B cell (primary cell): ENCODE measurements around the gene CDC45. TPM values are rescaled to one million over a fixed set of nuclear protein-coding genes. Genes with fewer than 3 reads are reported as not detected.

Experiments
- ATAC-seq: fragments of 200-7000 bp; cut with Tn5 transposase; one replicate; pipeline ENCODE4 v1.10.0; 2021; ENCODE audit warnings: low read depth, mild to moderate bottlenecking, moderate number of reproducible peaks, moderate library complexity
- CTCF ChIA-PET: fragments of 350-600 bp; sonication (Branson Sonifier 250); formaldehyde crosslinking; loops from one replicate; lab custom pipeline; 2021; ENCODE audit warnings: antibody characterized with exemption, inconsistent platforms; lab: Charles Lee
- POLR2A ChIA-PET: fragments of 350-600 bp; sonication (Branson Sonifier 250); formaldehyde crosslinking; loops from one replicate; lab custom pipeline; 2021; ENCODE audit warnings: antibody characterized with exemption; lab: Charles Lee
- DNase-seq: peaks from one replicate; pipeline ENCODE4 v3.0.0; 2013
- H2AFZ ChIP-seq: 2 replicates; pipeline ENCODE4 v1.6.1; 2012; ENCODE audit warnings: mild to moderate bottlenecking, low read depth, low read length; ENCODE audit not compliant: insufficient read depth, poor library complexity, severe bottlenecking
- H3K27ac ChIP-seq, 2 donors: 1 replicate in 1 of 2; 2 replicates in 1 of 2; pipeline ENCODE4 v1.5.1; 2012 to 2013; ENCODE audit warnings: low read length in 2 of 2, mild to moderate bottlenecking in 2 of 2, moderate library complexity in 1 of 2
- H3K27me3 ChIP-seq, 4 experiments: fragments of 200-600 bp in 1 of 4; sonication (generic) in 1 of 4; replicated peaks in 1 of 4; 1 replicate in 2 of 4; 2 replicates in 2 of 4; pipeline versions ENCODE4 v1.6.1 to v1.7.0; 2013 to 2016; ENCODE audit warnings: low read length in 3 of 4, mild to moderate bottlenecking in 2 of 4, mixed read lengths in 1 of 4, moderate library complexity in 1 of 4; ENCODE audit not compliant: insufficient read depth in 4 of 4, control insufficient read depth in 3 of 4; ENCODE audit errors: control extremely low read depth in 1 of 4
- H3K36me3 ChIP-seq, 2 experiments: replicated peaks in 1 of 2; 1 replicate in 1 of 2; 2 replicates in 1 of 2; pipeline versions ENCODE4 v1.6.1 to v1.7.1; 2013; ENCODE audit warnings: low read length in 1 of 2; ENCODE audit not compliant: insufficient read depth in 2 of 2, control insufficient read depth in 1 of 2; ENCODE audit errors: control extremely low read depth in 1 of 2, extremely low read depth in 1 of 2
- H3K4me1 ChIP-seq, 2 donors: fragments of 200-600 bp in 1 of 2; sonication (generic) in 1 of 2; 1 replicate in 1 of 2; 2 replicates in 1 of 2; pipeline versions ENCODE4 v1.5.1 to v1.6.1; 2013 to 2017; ENCODE audit warnings: low read length in 2 of 2; ENCODE audit not compliant: control insufficient read depth in 2 of 2, insufficient read depth in 2 of 2
- H3K4me2 ChIP-seq: replicated peaks from 2 replicates; pipeline ENCODE3; 2012; ENCODE audit warnings: mild to moderate bottlenecking, low read depth, low read length; ENCODE audit not compliant: poor library complexity, severe bottlenecking
- H3K4me3 ChIP-seq, 5 experiments: fragments of 200-600 bp in 1 of 5; sonication (generic) in 1 of 5; 1 replicate in 3 of 5; 2 replicates in 2 of 5; pipeline versions ENCODE4 v1.5.1 to v1.7.0; 2011 to 2016; ENCODE audit warnings: low read length in 4 of 5, mild to moderate bottlenecking in 4 of 5, low read depth in 2 of 5, control low read depth in 1 of 5, moderate library complexity in 1 of 5; ENCODE audit not compliant: insufficient read depth in 1 of 5; ENCODE audit errors: control extremely low read depth in 1 of 5, extremely low read depth in 1 of 5
- H3K79me2 ChIP-seq: fragments of 200-600 bp; sonication (generic); one replicate; pipeline ENCODE4 v1.6.0; 2016; ENCODE audit warnings: low read length; ENCODE audit not compliant: control insufficient read depth, insufficient read depth
- H3K9ac ChIP-seq: fragments of 200-600 bp; sonication (generic); 2 replicates; pipeline ENCODE4 v1.6.1; 2017; ENCODE audit warnings: mild to moderate bottlenecking, low read length, moderate library complexity
- H3K9me3 ChIP-seq, 3 donors: one replicate each; pipeline versions ENCODE4 v1.6.1 to v1.7.1; 2013; ENCODE audit warnings: low read length in 2 of 3; ENCODE audit not compliant: control insufficient read depth in 2 of 3, insufficient read depth in 1 of 3; ENCODE audit errors: control extremely low read depth in 1 of 3
- H4K20me1 ChIP-seq: 2 replicates; pipeline ENCODE4 v1.6.0; 2012; ENCODE audit warnings: mild to moderate bottlenecking, low read length; ENCODE audit not compliant: insufficient read depth, control insufficient read depth, poor library complexity, severe bottlenecking
- H3K27ac Mint-ChIP-seq: one replicate; pipeline ENCODE4 v1.8.0; 2021; ENCODE audit warnings: mixed read lengths
- H3K27me3 Mint-ChIP-seq: one replicate; pipeline ENCODE4 v1.8.0; 2021; ENCODE audit warnings: mixed read lengths
- H3K4me1 Mint-ChIP-seq: one replicate; pipeline ENCODE4 v1.8.0; 2021; ENCODE audit warnings: mixed read lengths
- H3K4me3 Mint-ChIP-seq: one replicate; pipeline ENCODE4 v1.8.0; 2021; ENCODE audit warnings: mixed read lengths
- H3K9me3 Mint-ChIP-seq: one replicate; pipeline ENCODE4 v1.8.0; 2022; ENCODE audit warnings: mixed read lengths; ENCODE audit not compliant: insufficient read depth
- CTCF ChIP-seq: fragments of 200-600 bp; IDR thresholded peaks from one replicate; pipeline ENCODE4 v1.8.0; 2022; ENCODE audit warnings: antibody characterized with exemption, mild to moderate bottlenecking
- EZH2 ChIP-seq: IDR thresholded peaks from 2 replicates; pipeline ENCODE4 v1.6.1; 2012; ENCODE audit warnings: borderline replicate concordance, low read depth, mild to moderate bottlenecking, moderate library complexity, low read length; ENCODE audit not compliant: insufficient read depth, poor library complexity, severe bottlenecking
- WGBS: methylation state at CpG from one replicate; pipeline ENCODE4 v1.1.5; 2013; ENCODE audit warnings: missing lambda C conversion rate; ENCODE audit not compliant: insufficient coverage; 5-methylcytosine and 5-hydroxymethylcytosine counted together
- intact Hi-C: fragments of 100-400 bp; cut with micrococcal nuclease; formaldehyde crosslinking; loops from one replicate; pipeline ENCODE4 v1.10.0; 2022
- polyA plus RNA-seq: library from polyadenylated mRNA; depleted of rRNA; stranded (reverse); fragments of >200 nt; gene quantifications from 2 replicates; pipeline ENCODE4 v1.2.3, GENCODE V29; 2012
- total RNA-seq, 2 donors: library from RNA; stranded (reverse); fragments of 120-200 nt in 1 of 2; gene quantifications; 1 replicate in 1 of 2; 2 replicates in 1 of 2; pipeline versions ENCODE4 v1.2.3 to v1.2.4, GENCODE V29; 2013 to 2022

CDC45 gene
- total and polyA plus RNA-seq, 2 donors (not counting 1 experiment from before 2014, with no cell fraction given) = 0.49 to 1.4 TPM

DNA sequence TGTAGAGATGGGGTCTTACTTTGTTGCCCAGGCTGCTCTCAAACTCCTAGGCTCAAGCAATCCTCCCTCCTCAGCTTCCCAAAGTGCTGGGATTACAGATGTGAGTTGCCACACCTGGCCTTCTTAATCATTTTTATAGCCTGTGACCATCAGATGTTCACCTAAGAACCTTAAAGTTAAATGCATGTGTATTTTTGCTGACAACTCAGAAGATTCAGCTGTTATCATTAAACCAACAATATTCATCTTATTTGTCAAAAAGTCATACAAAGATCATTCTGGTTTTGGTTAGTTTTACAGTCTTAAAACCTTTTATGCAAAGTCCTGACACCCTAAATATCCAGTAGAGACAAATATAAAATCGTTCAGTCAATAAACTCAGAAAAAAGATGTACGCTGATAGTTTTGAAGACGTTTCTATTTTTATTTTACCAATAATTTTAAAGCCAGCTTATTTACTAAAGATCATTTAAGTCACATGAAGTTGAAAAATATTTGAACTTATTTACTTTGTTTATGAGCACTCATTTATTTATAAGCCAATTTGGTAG lies 22.3 kb downstream of the CDC45 start:
- Histone ChIP-seq H3K9ac (no peak overlapping the region), H3K36me3 (no peaks in the 10 kb centered on the region), H3K4me1 (peaks cover 0 to 6% of the 10 kb centered on the region in 2 donors), H3K9me3 (no peaks in the 10 kb centered on the region), H3K27me3 (no peaks in the 10 kb centered on the region), H4K20me1 (no peaks in the 10 kb centered on the region), H3K27ac (no peak overlapping the region), H3K4me3 (no peak overlapping the region), H2AFZ (no peak overlapping the region), H3K4me2 (no peak overlapping the region), H3K79me2 (no peaks in the 10 kb centered on the region)
- no peaks in the 10 kb centered on the region for H3K9me3 Mint-ChIP-seq
- no peak for TF ChIP-seq CTCF
- no peak for TF ChIP-seq EZH2
- no peak overlapping the region for H3K27ac Mint-ChIP-seq
- CTCF ChIA-PET = interaction anchor here (1.4 kb wide), 1 partner anchor 128 kb away, joined by 3 read pairs; no protein-coding TSS in a partner anchor
- POLR2A ChIA-PET = no interaction called here
- ATAC-seq (no peak), DNase-seq (no peak)
- intact Hi-C loops = no loop called here
- WGBS = no CpG with 5 or more reads among the region's 3 CpGs
- no peak overlapping the region for H3K4me3 Mint-ChIP-seq
- H3K27me3 Mint-ChIP-seq = no peaks in the 10 kb centered on the region
- peaks cover 5% of the 10 kb centered on the region for H3K4me1 Mint-ChIP-seq

- H3K9ac ChIP-seq = no peak overlapping the region
- H2AFZ ChIP-seq = no peak overlapping the region
- H3K4me2 ChIP-seq = no peak overlapping the region
- H4K20me1 ChIP-seq = no peaks in the 10 kb centered on the region
- H3K4me1 ChIP-seq = peaks cover 0 to 6% of the 10 kb centered on the region in 2 donors
- Mint-ChIP-seq H3K4me1 (peaks cover 5% of the 10 kb centered on the region), H3K27me3 (no peaks in the 10 kb centered on the region), H3K9me3 (no peaks in the 10 kb centered on the region), H3K4me3 (no peak overlapping the region), H3K27ac (no peak overlapping the region)
- ATAC-seq = no peak
- CTCF ChIA-PET = interaction anchor here (0.7 to 1.4 kb wide), 2 partner anchors 127 to 220 kb away, joined by 3 read pairs; no protein-coding TSS in a partner anchor
- 75% methylated on average over 2 of the region's 7 CpGs for WGBS
- no peak overlapping the region for H3K4me3 ChIP-seq
- no peaks in the 10 kb centered on the region for H3K36me3 ChIP-seq
- H3K27ac ChIP-seq = no peak overlapping the region
- H3K27me3 ChIP-seq = no peaks in the 10 kb centered on the region
- intact Hi-C loops = no loop called here
- H3K9me3 ChIP-seq = no peaks in the 10 kb centered on the region
- DNase-seq = no peak
- POLR2A ChIA-PET = no interaction called here
- H3K79me2 ChIP-seq = no peaks in the 10 kb centered on the region
- TF ChIP-seq CTCF (no peak), EZH2 (no peak)
Measured at GRCh38 chr22:19503367-19503766, 23.6 kb downstream of the CDC45 start.
